ENCODE results near the gene PAM.
"Not testable (repeated sequence)": the region's sequence is repeated elsewhere in the genome, so short reads cannot be mapped to it uniquely, and the experiment has no call there.

Gene PAM

DNA sequence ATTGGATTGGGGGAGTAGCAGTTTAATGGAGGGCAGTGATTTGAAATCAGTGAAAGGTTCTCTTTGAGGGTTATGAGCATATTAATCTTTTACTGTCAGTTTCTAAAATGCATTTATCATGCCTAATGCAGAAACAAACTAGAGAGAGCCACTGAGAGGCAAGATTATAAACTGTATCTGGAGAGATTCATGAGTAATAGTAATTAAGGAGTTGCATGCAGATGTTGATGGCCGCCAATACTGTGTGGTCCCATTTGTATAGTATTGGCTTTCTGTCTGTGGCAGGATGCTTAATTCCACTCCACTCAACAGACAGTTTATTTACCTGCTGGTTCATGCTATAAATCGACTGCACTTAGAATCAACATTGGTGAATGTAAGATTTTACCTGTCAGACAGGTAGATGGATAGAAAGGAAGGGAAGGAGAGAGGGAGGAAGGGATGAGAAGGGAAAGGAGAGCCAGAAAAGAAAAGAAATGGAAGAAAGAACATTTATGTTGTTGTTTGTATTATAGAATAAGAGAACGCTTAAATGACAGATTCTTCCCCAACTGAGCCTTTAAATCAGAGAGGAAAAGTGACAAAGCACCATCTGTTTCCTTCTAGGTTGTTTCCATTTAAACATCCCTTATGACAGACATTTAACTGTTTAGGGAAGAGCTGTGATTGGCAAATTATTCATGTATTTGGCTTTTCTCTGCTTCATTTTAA lies 146.5 kb downstream of the PAM start:
- peaks cover 2% of the 10 kb centered on the region for H3K36me3 ChIP-seq (ENCODE audit: insufficient read depth, insufficient read length, low read length)
- no peak for DNase-seq (ENCODE audit: low read depth, low spot score)

GRCh38 chr5:102902135-102902448 lies 147.0 kb downstream of the PAM start:
- TF ChIP-seq ZNF274 (IDR thresholded peaks at IDR 0.05; ENCODE audit: low read depth, low read length) (no peak), SUZ12 (IDR thresholded peaks at IDR 0.05; ENCODE audit: extremely low read depth, insufficient read depth, insufficient read length) (no peak), YY1 (IDR thresholded peaks at IDR 0.05; ENCODE audit: insufficient read depth, insufficient read length) (no peak)
- Histone ChIP-seq H3K36me3 (ENCODE audit: insufficient read depth, insufficient read length, low read length) (peaks cover 2% of the 10 kb centered on the region), H3K4me1 (ENCODE audit: insufficient read depth, insufficient read length) (no peaks in the 10 kb centered on the region), H3K4me3 (ENCODE audit: insufficient read length, low read depth) (no peak overlapping the region), H3K27me3 (ENCODE audit: insufficient read depth, insufficient read length) (no peaks in the 10 kb centered on the region), H3K9ac (ENCODE audit: insufficient read length, low read depth) (no peak overlapping the region), H3K9me3 (ENCODE audit: insufficient read depth, low read length) (no peaks in the 10 kb centered on the region)
- no peak for DNase-seq (ENCODE audit: low read depth, low spot score)

More for the DNA sequence above, 146.5 kb downstream of the PAM start:
- no peak overlapping the region for H3K9ac ChIP-seq (ENCODE audit: insufficient read length, low read depth)
- TF ChIP-seq YY1 (IDR thresholded peaks at IDR 0.05; ENCODE audit: insufficient read depth, insufficient read length), result no peak
- no peak overlapping the region for H3K4me3 ChIP-seq (ENCODE audit: insufficient read length, low read depth)
- no peaks in the 10 kb centered on the region for H3K4me1 ChIP-seq (ENCODE audit: insufficient read depth, insufficient read length)
- H3K27me3 ChIP-seq (ENCODE audit: insufficient read depth, insufficient read length), result no peaks in the 10 kb centered on the region
- H3K9me3 ChIP-seq (ENCODE audit: insufficient read depth, low read length), result no peaks in the 10 kb centered on the region

- no peaks in the 10 kb centered on the region for H3K4me1 ChIP-seq (ENCODE audit: insufficient read depth, insufficient read length)
- no peak for DNase-seq (ENCODE audit: low read depth, low spot score)
- no peaks in the 10 kb centered on the region for H3K27me3 ChIP-seq (ENCODE audit: insufficient read depth, insufficient read length)
- H3K36me3 ChIP-seq (ENCODE audit: insufficient read depth, insufficient read length, low read length), result peaks cover 2% of the 10 kb centered on the region
- no peak overlapping the region for H3K9ac ChIP-seq (ENCODE audit: insufficient read length, low read depth)
- no peak overlapping the region for H3K4me3 ChIP-seq (ENCODE audit: insufficient read length, low read depth)
- H3K9me3 ChIP-seq (ENCODE audit: insufficient read depth, low read length), result no peaks in the 10 kb centered on the region
- TF ChIP-seq YY1 (IDR thresholded peaks at IDR 0.05; ENCODE audit: insufficient read depth, insufficient read length) (no peak), SUZ12 (IDR thresholded peaks at IDR 0.05; ENCODE audit: extremely low read depth, insufficient read depth, insufficient read length) (no peak), ZNF274 (IDR thresholded peaks at IDR 0.05; ENCODE audit: low read depth, low read length) (no peak)
Measured at GRCh38 chr5:102902647-102903046, 147.5 kb downstream of the PAM start.

GRCh38 chr5:102903074-102903871 lies 148.2 kb downstream of the PAM start:
- H3K27me3 ChIP-seq (ENCODE audit: insufficient read depth, insufficient read length), result no peaks in the 10 kb centered on the region
- DNase-seq (ENCODE audit: low read depth, low spot score), result no peak
- H3K4me1 ChIP-seq (ENCODE audit: insufficient read depth, insufficient read length), result no peaks in the 10 kb centered on the region
- no peak overlapping the region for H3K4me3 ChIP-seq (ENCODE audit: insufficient read length, low read depth)
- H3K36me3 ChIP-seq (ENCODE audit: insufficient read depth, insufficient read length, low read length), result peaks cover 2% of the 10 kb centered on the region
- no peak overlapping the region for H3K9ac ChIP-seq (ENCODE audit: insufficient read length, low read depth)
- no peaks in the 10 kb centered on the region for H3K9me3 ChIP-seq (ENCODE audit: insufficient read depth, low read length)
- TF ChIP-seq ZNF274 (IDR thresholded peaks at IDR 0.05; ENCODE audit: low read depth, low read length), result no peak
- no peak for TF ChIP-seq YY1 (IDR thresholded peaks at IDR 0.05; ENCODE audit: insufficient read depth, insufficient read length)
- no peak for TF ChIP-seq SUZ12 (IDR thresholded peaks at IDR 0.05; ENCODE audit: extremely low read depth, insufficient read depth, insufficient read length)

- TF ChIP-seq SUZ12 (IDR thresholded peaks at IDR 0.05; ENCODE audit: extremely low read depth, insufficient read depth, insufficient read length) (no peak), ZNF274 (IDR thresholded peaks at IDR 0.05; ENCODE audit: low read depth, low read length) (no peak), YY1 (IDR thresholded peaks at IDR 0.05; ENCODE audit: insufficient read depth, insufficient read length) (no peak)
Measured at GRCh38 chr5:102905056-102905455, 150.0 kb downstream of the PAM start.

GRCh38 chr5:102907099-102907498 lies 152.0 kb downstream of the PAM start:
- not testable (repeated sequence) for DNase-seq (ENCODE audit: low read depth, low spot score); H3K36me3 ChIP-seq (ENCODE audit: insufficient read depth, insufficient read length, low read length)

More at GRCh38 chr5:102905056-102905455, 150.0 kb downstream of the PAM start:
- Histone ChIP-seq H3K4me3 (ENCODE audit: insufficient read length, low read depth) (no peak overlapping the region), H3K9me3 (ENCODE audit: insufficient read depth, low read length) (no peaks in the 10 kb centered on the region), H3K36me3 (ENCODE audit: insufficient read depth, insufficient read length, low read length) (peaks cover 2% of the 10 kb centered on the region), H3K4me1 (ENCODE audit: insufficient read depth, insufficient read length) (no peaks in the 10 kb centered on the region), H3K27me3 (ENCODE audit: insufficient read depth, insufficient read length) (no peaks in the 10 kb centered on the region), H3K9ac (ENCODE audit: insufficient read length, low read depth) (no peak overlapping the region)
- DNase-seq (ENCODE audit: low read depth, low spot score), result no peak

GRCh38 chr5:102910240-102911226 lies 155.4 kb downstream of the PAM start:
- TF ChIP-seq SUZ12 (IDR thresholded peaks at IDR 0.05; ENCODE audit: extremely low read depth, insufficient read depth, insufficient read length), result no peak
- TF ChIP-seq YY1 (IDR thresholded peaks at IDR 0.05; ENCODE audit: insufficient read depth, insufficient read length), result no peak
- no peak for TF ChIP-seq ZNF274 (IDR thresholded peaks at IDR 0.05; ENCODE audit: low read depth, low read length)
- H3K9ac ChIP-seq (ENCODE audit: insufficient read length, low read depth), result no peak overlapping the region
- no peak for DNase-seq (ENCODE audit: low read depth, low spot score)
- no peak overlapping the region for H3K4me3 ChIP-seq (ENCODE audit: insufficient read length, low read depth)
- no peaks in the 10 kb centered on the region for H3K27me3 ChIP-seq (ENCODE audit: insufficient read depth, insufficient read length)
- H3K9me3 ChIP-seq (ENCODE audit: insufficient read depth, low read length), result no peaks in the 10 kb centered on the region
- no peaks in the 10 kb centered on the region for H3K4me1 ChIP-seq (ENCODE audit: insufficient read depth, insufficient read length)
- no peaks in the 10 kb centered on the region for H3K36me3 ChIP-seq (ENCODE audit: insufficient read depth, insufficient read length, low read length)

More at GRCh38 chr5:102907099-102907498, 152.0 kb downstream of the PAM start:
- not testable (repeated sequence) for H3K9ac ChIP-seq (ENCODE audit: insufficient read length, low read depth); H3K27me3 ChIP-seq (ENCODE audit: insufficient read depth, insufficient read length); H3K4me3 ChIP-seq (ENCODE audit: insufficient read length, low read depth); H3K9me3 ChIP-seq (ENCODE audit: insufficient read depth, low read length); H3K4me1 ChIP-seq (ENCODE audit: insufficient read depth, insufficient read length)
